NK-92 treated with Interleukin-12 subunit alpha and Interleukin-12 subunit beta, amount 100 ng/mL, for 24 hours (cell line): ENCODE data around the gene SFMBT1.

Experiments used
- DNase-seq: peaks from one replicate; lab custom pipeline; 2025; lab: John Stamatoyannopoulos, UW

Gene SFMBT1, protein sequence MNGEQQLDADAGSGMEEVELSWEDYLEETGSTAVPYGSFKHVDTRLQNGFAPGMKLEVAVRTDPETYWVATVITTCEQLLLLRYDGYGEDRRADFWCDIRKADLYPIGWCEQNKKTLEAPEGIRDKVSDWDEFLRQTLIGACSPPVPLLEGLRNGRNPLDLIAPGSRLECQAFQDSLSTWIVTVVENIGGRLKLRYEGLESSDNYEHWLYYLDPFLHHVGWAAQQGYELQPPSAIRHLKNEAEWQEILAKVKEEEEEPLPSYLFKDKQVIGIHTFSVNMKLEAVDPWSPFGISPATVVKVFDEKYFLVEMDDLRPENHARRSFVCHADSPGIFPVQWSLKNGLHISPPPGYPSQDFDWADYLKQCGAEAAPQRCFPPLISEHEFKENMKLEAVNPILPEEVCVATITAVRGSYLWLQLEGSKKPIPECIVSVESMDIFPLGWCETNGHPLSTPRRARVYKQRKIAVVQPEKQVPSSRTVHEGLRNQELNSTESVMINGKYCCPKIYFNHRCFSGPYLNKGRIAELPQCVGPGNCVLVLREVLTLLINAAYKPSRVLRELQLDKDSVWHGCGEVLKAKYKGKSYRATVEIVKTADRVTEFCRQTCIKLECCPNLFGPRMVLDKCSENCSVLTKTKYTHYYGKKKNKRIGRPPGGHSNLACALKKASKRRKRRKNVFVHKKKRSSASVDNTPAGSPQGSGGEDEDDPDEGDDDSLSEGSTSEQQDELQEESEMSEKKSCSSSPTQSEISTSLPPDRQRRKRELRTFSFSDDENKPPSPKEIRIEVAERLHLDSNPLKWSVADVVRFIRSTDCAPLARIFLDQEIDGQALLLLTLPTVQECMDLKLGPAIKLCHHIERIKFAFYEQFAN

DNA sequence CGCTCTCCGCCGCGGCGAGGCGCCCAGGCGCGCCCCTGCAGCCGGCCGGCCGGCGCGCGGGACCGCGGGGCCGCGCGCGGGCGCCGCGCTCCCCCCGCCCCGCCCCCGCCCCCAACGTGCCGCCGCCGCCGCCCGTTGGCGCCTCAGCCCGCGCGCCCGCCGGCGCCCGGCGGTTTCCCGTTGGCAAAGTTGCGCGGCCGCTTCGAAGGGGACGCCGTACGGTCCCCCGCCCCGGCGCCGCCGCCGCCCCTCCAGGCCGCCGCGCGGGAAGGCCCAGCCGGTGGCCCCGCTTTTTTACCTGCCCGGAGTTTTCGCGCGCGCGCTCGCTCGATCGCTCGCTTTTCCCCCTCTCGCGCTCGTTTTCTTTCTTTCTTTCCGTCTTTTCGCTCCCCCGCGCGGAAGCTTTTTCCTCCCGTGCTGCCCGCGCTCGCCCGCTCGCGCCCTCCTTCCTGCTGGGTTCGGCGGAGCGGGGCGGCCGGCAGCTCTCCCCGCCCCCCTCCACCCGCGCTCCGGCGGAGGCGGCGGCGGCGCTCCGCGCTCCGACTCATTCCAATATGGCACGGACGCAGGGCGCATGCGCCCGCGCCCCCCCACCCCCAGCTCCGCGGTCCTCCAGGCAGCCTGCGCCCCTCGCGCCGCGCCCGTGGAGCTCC, at the start of gene SFMBT1:
Gene SFMBT1, minus strand, starts transcription at position 556 of the 653 bp plus-strand sequence. CDS start 76,945 bp downstream, outside the sequence.
- peak; percentile 37 for DNase-seq

DNA sequence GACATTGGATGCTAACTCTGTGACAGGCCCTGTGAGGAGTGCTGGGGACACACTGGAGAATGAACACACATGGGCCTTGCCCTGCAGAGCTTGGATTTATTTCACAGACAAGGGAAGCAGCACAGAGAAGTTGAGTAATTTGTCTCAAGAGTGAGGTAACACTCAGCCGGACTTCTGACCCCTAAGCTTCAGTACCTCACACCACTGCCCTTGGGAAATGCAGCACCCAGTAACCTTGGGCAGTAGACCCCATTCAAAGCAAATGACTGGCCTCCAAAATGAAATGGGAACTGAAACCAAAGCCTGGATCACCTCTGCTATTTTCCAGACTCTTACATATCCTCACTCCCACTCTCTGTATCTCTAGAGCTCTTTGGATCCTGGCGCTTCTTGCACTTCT, 47.1 kb upstream of the SFMBT1 start:
- DNase-seq = no peak

DNA sequence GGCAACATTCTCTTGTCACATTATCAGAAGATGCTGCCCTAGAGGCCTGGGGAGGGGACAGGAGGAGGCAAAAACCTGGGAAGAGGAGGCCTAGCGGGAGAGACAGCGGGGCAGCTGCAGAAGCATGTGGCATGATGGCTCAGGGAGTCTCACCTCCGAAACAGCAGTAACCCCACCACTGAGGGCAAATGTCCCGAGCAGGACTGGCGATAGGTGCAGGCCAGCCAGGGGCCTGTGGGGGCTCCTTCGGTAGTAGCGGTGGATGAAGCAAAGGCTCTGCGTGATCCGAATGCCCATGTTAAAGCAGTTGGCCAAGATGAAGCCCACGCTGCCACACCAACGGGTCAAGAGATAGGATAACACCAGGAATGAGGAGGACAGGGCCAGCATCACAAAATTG, 46.3 kb upstream of the SFMBT1 start:
- no peak for DNase-seq

GRCh38 chr3:53091011-53091410, 45.1 kb upstream of the SFMBT1 start:
- no peak for DNase-seq

- DNase-seq = no peak
These were observed 43.6 kb upstream of the SFMBT1 start for GRCh38 chr3:53089511-53089910.

GRCh38 chr3:53085476-53085875, 39.6 kb upstream of the SFMBT1 start:
- DNase-seq = no peak

- DNase-seq = no peak
These were observed 38.6 kb upstream of the SFMBT1 start for GRCh38 chr3:53084310-53085001.

- no peak for DNase-seq
These were observed 38.1 kb upstream of the SFMBT1 start for GRCh38 chr3:53083949-53084309.

DNA sequence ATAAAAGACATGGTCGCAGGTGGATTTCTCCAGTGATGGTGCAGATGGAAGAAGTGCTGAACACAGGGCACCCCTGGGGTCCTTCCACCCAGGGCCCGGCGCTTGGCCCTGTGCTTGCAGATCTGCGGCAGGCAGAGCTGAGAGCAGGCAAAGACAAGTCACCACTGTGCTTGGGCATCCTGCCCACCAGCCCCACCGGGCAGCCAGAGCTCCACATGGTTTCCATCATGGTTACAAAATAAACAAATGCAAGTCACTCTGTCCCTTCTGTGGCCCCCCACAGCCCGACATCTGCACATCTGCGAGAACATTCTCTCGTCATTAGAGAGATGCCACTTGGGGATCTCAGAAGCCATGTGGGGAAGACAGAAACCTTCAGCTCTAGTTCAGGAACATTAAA, 37.6 kb upstream of the SFMBT1 start:
- no peak for DNase-seq

DNA sequence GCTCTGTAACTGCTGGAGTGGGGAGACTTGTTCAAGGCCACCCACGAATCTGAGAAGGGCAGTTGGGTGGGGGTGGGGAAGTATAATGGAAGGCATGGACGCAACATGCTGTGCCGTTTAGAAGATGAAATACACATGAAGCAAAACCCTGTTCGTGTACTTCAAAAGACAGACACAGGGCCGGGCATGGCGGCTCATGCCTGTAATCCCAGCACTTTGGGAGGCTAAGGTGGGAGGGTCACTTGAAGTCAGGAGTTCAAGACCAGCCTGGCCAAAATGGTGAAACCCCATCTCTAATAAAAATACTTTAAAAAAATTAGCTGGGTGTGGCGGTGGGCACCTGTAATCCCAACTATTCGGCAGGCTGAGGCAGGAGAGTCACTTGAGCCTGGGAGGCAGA, 36.9 kb upstream of the SFMBT1 start:
- DNase-seq = no peak

DNA sequence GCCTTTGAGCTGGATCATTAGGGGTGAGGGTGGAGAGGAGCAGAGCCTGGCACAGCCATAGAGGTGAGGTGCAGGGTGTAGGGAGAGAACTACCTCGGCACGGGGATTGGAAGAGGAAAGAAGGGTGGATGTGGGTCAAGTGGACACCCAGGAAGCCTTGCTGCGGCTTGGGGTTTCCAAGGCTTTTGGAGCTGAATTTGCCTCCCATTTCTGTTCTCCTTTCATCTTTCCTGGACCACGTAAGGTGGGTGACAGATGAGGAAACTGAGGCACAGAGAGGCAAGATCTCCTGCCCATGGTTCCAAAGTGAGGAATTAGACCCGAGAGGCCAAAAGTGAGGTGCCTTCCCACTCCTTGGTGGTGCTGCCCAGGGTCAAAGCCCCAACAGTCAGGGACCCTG, 35.4 kb upstream of the SFMBT1 start:
- no peak for DNase-seq

DNA sequence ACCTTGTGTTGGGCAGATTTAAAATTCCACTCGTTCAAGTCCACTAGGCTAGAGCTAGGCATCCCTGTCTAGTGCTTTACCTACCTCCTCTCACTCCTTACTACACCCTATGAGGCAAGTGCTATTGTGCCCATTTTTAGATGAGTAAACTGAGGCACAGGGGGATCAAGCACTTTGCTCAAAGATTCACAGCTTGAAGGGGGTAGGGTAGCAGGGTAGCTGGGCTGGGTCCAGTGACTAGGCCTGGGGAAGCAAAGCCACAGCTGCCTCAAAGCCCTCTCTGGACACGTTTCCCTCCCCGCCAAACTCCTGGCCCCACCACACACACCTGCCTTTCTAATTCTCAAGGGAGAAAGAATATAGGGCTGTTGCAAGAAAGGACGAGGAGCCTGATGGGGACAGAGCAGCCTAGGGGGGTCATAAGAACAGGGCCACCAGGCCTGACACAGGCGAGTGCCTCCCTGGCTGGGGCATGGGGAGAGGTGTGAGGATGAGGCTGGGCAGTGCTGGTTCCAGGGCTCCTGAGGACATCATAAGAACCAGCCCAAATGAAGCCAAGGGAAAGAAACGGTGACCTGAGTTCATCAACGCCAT, 34.8 kb upstream of the SFMBT1 start:
- DNase-seq = no peak

- DNase-seq = no peak
These were observed 34.1 kb upstream of the SFMBT1 start for GRCh38 chr3:53079791-53080555.

GRCh38 chr3:53079147-53079546, 33.3 kb upstream of the SFMBT1 start:
- DNase-seq = no peak

DNA sequence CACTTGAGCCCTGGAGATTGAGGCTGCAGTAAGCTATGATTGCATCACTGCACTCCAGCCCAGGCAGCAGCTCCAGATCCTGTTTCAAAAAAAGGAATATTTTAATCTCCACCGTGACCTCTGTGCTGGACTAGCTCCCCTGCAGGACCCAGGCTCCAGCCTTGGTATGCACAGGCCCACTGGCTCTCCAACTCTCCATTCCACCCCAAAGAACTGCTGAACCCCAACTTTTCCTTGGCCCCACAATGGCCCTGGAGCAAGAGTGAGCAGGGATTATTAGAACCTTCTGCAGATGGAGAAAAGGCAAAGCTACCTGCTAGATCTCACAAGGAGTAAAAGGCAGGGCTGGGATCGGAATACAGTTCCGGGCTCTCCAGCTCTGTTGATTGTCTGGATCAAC, 32.8 kb upstream of the SFMBT1 start:
- no peak for DNase-seq

DNA sequence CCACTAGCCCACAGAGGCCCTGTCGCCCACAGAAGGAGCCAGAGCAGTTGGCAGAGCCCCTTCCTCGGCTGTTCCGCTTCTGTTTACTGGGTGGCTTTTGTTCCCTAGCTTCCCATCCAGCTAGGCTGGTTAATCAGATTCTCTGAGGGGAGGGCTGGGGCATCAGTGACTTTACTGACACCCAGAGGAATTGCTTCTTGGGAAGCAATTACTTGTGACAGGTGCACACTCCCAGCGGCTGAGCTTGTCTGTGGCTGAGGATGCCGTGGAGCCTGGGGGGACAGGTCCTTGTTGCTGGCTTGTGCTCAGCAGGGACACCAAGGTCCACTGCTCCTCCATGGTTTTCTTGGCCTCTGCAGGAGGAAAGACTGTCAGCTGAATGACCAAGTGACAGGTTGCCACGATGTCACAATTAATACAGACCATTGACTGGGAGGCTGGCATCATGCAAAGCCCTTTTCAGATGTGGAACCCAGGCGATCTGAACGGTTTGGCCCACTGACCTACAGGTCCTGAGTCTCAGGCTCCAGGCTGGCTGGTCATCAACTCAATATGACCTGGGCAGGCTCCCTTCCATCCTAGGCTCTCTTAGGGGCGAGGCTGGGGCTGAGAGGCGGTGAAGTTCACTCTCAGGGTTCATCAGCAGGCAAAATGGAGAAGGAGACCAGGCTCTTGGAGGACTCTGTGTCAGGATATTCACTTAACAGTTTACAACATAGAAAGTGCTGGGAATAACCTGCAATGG, 31.8 kb upstream of the SFMBT1 start:
- no peak for DNase-seq

GRCh38 chr3:53075743-53076140, 29.9 kb upstream of the SFMBT1 start:
- DNase-seq = no peak

GRCh38 chr3:53074761-53075742, 29.2 kb upstream of the SFMBT1 start:
- DNase-seq = no peak

GRCh38 chr3:53074366-53074696, 28.5 kb upstream of the SFMBT1 start:
- DNase-seq = no peak
